Measurements from ENCODE around the gene PNMA6E.
A peak's percentile ranks its signal among the peaks of the same experiment; 100 is the strongest.
"Not testable (repeated sequence)": the region's sequence is repeated elsewhere in the genome, so short reads cannot be mapped to it uniquely, and the experiment has no call there.

PNMA6E gene

DNA sequence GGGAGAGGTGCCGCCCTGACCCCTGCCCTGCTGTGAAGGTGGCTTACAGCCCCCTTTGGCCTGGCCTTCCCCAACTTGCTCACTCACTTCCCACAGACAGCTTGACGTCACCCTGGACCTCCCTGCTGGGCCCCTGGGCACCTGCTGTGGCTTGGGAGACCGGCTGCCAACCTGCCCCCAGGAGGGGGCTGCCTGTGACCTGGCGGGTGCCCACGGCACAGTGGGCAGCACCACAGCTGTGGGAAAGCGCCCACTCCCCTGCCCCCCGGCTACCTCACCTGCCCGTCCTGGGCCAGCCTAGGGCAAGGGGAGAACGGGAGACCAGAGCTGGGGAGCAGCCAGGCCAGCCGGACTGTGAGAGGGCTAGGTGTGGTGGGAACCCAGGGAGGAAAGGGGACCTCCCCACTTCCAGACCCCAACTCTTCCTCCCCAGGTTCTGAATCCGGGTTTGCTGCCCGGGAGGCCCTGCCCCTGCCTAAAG is 7.8 kb upstream of the PNMA6E start:
- no peak for DNase-seq (ENCODE audit: low read depth in 2 of 2)

DNA sequence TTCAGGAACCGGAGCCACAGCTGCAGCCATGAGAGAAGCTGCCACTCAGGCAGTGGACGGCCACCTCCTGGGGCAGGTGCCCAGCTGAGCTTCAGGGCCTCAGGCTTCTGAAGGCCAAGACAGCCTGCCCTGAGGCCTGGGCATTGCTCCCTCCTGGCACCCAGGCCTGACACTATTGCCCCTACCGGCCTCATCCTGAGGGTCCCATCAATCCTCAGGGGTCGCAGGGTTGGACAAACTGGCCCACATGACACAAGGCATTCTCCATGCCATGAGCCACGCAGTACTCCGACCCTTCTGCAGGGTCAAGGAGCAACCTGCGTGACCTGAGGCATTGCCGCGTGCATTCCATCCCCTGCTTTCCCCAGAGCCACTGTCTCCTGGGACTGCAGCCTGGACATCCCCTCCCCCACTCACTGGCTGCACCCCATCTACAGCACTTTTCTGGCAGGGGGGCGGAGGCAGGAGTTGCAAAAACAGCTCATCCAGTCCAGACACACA is 7.1 kb upstream of the PNMA6E start:
- DNase-seq (ENCODE audit: low read depth in 2 of 2), result no peak

DNA sequence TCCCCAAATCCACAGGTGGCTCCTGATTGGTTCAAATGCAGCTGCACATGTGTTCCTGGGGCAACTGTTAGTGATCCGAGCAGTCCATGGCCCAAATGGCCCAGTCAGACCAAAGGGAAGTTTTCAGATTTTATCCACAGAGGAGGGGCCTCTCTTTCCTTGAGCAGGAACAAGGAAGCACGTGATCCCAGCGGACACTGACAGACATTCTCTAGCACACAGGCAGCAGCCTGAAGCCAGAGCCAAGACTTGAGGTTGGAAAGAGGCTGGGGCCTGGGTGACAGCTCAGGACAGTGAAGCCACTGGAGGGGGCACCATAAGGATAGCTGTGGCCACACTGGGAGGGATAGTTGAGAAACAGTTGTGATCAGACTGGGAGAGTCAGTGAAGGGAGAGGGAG is 6.6 kb upstream of the PNMA6E start:
- no peak for DNase-seq (ENCODE audit: low read depth in 2 of 2)

GRCh38 chrX:153406903-153407302 is 5.8 kb upstream of the PNMA6E start:
- no peak for DNase-seq (ENCODE audit: low read depth in 2 of 2)

- no peak for DNase-seq (ENCODE audit: low read depth in 2 of 2)
These were observed 4.9 kb upstream of the PNMA6E start for GRCh38 chrX:153406011-153406410.

DNA sequence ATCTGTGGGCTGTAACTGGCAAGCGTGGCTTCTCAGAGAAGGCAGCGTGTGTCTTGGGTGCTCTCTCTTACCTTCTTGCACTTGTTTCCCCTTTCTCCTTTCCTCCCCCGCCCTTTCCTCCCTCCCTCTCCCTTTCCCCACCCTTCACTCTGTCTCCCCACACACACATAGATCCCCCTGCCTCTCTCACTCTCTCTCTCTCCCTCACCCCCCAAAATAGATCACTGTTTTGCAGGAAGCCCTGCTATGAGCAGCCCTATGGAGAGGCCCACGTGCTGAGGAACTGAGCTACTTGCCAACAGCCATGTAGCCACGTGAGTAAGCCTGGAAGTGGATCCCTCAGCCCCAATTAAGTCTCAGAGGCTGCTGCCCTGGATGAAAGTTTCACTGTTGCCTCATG is 4.3 kb upstream of the PNMA6E start:
- no peak for DNase-seq (ENCODE audit: low read depth in 2 of 2)

DNA sequence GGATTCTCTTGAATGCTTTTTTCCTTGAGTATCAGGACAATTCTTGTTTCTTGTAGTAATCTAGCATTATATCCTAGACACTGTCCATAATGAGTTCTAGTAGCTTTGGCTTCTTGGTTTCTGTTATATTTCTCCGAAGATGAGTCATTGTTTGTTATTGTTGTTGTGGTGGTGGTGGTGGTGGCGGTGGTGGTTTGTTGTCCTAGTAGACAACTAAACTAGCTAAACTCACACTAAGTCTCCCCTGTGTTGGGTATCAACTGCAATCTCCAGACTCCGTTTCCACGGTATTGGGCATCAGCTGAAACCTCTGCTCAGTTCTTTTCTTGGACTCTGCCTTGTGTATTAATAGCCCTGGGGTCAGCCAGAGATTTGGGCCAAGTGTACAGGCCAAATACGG is 3.2 kb upstream of the PNMA6E start:
- DNase-seq (ENCODE audit: low read depth in 2 of 2), result not testable (repeated sequence)

- peak in 1 of 2 donors; percentile 16 for DNase-seq (ENCODE audit: low read depth in 2 of 2)
These were observed 711 bp downstream of the PNMA6E start for GRCh38 chrX:153400146-153401132.

DNA sequence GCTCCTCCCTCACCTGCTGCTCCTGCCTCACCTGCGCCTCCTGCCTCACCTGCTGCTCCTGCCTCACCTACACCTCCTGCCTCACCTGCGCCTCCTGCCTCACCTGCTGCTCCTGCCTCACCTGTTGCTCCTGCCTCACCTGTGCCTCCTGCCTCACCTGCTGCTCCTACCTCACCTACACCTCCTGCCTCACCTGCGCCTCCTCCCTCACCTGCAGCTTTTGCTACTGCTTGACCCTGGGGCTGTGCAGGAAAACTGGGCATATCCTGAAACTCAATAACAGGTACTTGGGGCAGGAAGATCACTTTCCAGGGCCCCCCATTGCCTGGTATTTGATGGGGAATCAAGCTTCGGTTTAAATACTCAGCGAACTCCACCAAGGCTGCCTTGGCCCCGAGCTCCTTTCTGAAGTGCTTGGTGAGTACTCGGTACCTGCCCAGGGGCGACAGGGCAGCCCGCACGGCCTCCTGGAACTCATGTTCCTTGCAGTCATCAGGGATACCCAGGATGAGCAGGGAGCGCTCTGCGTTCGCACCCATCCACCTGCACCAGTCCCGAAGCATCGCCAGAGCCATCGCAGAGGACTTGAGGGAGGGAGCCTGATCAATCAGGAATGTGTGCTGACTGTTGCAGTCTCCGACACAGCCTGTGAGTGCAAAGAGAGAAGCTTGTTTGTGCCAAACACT is 2.7 kb downstream of the PNMA6E start:
- DNase-seq (ENCODE audit: low read depth in 2 of 2), result no peak

GRCh38 chrX:153397256-153397960 is 3.7 kb downstream of the PNMA6E start:
- DNase-seq (ENCODE audit: low read depth in 2 of 2), result no peak

GRCh38 chrX:153396320-153397195 is 4.6 kb downstream of the PNMA6E start:
- no peak for DNase-seq (ENCODE audit: low read depth in 2 of 2)

GRCh38 chrX:153395613-153396319 is 5.4 kb downstream of the PNMA6E start:
- no peak for DNase-seq (ENCODE audit: low read depth in 2 of 2)

DNA sequence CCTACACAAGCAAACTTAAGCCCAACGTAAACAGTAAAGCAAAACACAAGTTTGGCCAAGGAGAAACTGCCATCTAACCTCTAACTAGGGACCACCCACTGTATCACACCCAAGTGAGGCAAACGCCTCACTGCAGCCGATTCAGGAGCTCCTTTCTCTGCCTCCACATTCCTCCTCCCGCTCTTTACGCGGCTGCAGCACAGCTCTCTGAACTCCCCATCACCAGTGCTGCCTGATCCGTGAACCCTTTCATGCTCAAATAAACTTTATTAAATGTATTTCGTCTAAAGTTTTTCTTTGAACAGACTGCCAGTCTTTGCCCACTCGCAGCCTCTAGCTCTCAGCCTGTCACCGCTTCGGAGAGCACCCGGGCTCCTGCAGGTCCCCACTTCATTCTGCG is 6.5 kb downstream of the PNMA6E start:
- DNase-seq (ENCODE audit: low read depth in 2 of 2), result no peak

DNA sequence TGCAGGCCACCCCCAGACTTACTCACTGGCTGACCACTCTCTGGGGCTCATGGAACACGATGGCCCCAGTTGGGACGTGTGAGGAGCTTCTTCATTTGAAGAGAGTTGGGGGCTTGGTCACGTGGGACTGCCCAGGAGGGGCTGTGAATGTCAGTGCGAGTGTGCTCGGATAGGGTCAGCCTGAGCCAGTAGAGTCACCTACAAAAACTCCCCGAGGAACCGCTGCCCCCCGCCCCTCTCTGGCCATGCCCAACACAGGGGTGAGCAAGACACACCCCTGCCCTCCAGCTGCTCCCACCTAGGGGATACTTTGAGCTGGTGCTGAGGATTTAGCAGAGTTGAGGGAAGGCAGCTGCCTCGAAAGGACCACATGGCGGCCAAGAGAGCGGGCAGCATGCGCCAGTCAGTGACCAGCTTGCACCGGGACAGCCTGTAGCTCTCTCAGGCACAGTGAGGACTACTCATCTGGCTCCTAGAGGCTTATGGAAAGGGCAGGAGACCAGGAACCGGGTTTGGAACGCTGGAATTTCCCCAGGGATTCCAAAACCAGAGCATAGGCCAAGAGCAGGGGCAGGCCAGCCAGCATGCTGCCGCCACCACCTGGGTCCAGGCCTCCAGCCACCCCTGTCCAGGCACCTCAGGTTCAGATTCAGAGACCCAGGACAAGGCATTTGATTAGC is 8.4 kb downstream of the PNMA6E start:
- DNase-seq (ENCODE audit: low read depth in 2 of 2), result no peak

GRCh38 chrX:153389460-153389768 is 11.7 kb downstream of the PNMA6E start:
- not testable (repeated sequence) for DNase-seq (ENCODE audit: low read depth in 2 of 2)

- no peak for DNase-seq (ENCODE audit: low read depth in 2 of 2)
These were observed 12.3 kb downstream of the PNMA6E start for GRCh38 chrX:153388722-153389459.

- DNase-seq (ENCODE audit: low read depth in 2 of 2), result no peak
These were observed 13.0 kb downstream of the PNMA6E start for GRCh38 chrX:153387987-153388721.

GRCh38 chrX:153387345-153387744 is 13.8 kb downstream of the PNMA6E start:
- no peak for DNase-seq (ENCODE audit: low read depth in 2 of 2)

- DNase-seq (ENCODE audit: low read depth in 2 of 2), result no peak
These were observed 15.1 kb downstream of the PNMA6E start for GRCh38 chrX:153386097-153386496.

All from stimulated activated CD8-positive, alpha-beta memory T cell treated with anti-CD3 and anti-CD28 coated beads, Interleukin-2, amount 100 ng/mL, for 1 hour (primary cell).